ENCODE results near the gene SLC27A1. TPM values are rescaled to one million over a fixed set of nuclear protein-coding genes. Genes with fewer than 3 reads are reported as not detected.

The SLC27A1 gene
- total RNA-seq, 2 experiments from 2014 or later, result 4.5 to 4.8 TPM

- CTCF ChIA-PET, result interaction anchor here (0.9 kb wide), 1 partner anchor 9 kb away, joined by 4 read pairs; no protein-coding TSS in a partner anchor
These were observed 24.7 kb upstream of the SLC27A1 start for GRCh38 chr19:17445526-17446165.

GRCh38 chr19:17447704-17448130 lies 22.6 kb upstream of the SLC27A1 start:
- no peak for DNase-seq
- Mint-ChIP-seq H3K36me3 (no peaks in the 10 kb centered on the region), H3K27me3 (peaks cover 11% of the 10 kb centered on the region), H3K27ac (no peak overlapping the region), H3K9me3 (no peaks in the 10 kb centered on the region), H3K4me3 (no peak overlapping the region), H3K4me1 (ENCODE audit: low read depth) (peaks cover 12% of the 10 kb centered on the region)
- ChIA-PET CTCF (interaction anchor here (0.8 to 2.0 kb wide), 5 partner anchors 18 to 130 kb away, joined by 3 to 6 read pairs (median 3); no protein-coding TSS in a partner anchor), POLR2A (no interaction called here)
- intact Hi-C loops (cut with micrococcal nuclease), result no loop called here

More at GRCh38 chr19:17445526-17446165, 24.7 kb upstream of the SLC27A1 start:
- H3K27me3 Mint-ChIP-seq, result peaks cover 11% of the 10 kb centered on the region
- no peak overlapping the region for H3K4me3 Mint-ChIP-seq
- peaks cover 9% of the 10 kb centered on the region for H3K4me1 Mint-ChIP-seq (ENCODE audit: low read depth)
- no peak overlapping the region for H3K27ac Mint-ChIP-seq
- H3K9me3 Mint-ChIP-seq, result peaks cover 4% of the 10 kb centered on the region
- intact Hi-C loops (cut with micrococcal nuclease), result no loop called here
- POLR2A ChIA-PET, result interaction anchor here (1.6 kb wide), 1 partner anchor 39 kb away, joined by 3 read pairs; no protein-coding TSS in a partner anchor
- no peak for DNase-seq
- H3K36me3 Mint-ChIP-seq, result no peaks in the 10 kb centered on the region

DNA sequence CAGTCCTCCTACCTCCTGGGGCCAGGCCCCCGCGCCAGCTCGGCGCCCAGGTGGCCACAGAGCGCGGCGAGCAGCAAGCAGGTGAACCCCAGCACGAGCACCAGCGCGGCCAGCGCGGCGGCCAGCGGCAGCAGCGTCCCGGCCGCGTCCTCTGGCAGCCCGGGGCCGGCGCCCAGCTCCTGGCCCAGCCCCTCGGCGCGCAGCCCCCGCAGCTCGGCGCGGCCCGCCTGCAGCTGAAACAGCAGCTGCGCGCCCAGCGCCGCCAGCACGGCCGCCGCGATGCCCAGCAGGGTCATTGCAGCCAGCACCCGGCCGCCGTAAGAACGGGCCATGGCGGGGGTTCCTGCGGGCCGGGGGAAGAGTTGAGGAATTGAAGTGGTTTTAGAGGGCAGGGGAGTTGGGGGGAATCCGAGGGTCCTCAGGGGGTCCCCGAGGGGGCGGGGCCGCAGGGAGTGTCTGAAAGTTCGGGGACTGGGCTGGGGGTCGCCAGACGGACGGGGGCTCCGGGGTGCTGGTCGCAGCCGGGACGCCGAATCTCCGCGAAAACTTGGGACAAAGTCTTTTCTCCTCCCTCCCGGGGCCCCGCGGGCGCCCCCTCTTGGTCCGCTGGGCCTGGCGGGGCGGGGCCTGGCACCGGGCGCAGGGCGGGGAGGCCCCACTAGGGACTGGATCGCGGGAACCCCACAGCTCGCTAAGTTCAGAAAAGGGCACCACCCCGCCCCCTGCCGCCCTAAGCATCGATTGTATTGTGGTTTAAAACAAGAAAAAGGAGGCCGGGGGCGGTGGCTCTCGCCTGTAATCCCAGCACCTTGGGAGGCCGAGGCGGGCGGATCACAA lies 22.0 kb upstream of the SLC27A1 start, which contains the start of gene TMEM221:
TMEM221 (minus strand) TSS at position 538 of the 837 bp plus-strand sequence; CDS start at position 332, 206 bp downstream.
- ChIA-PET CTCF (interaction anchor here (0.6 to 2.0 kb wide), 9 partner anchors 13 to 131 kb away, joined by 3 to 6 read pairs (median 3); no protein-coding TSS in a partner anchor), POLR2A (interaction anchor here (1.0 kb wide), 1 partner anchor 43 kb away, joined by 3 read pairs; the partner anchor contains the start of gene BST2)
- Mint-ChIP-seq H3K9me3 (no peaks in the 10 kb centered on the region), H3K27ac (no peak within 1 kb of the TSS), H3K36me3 (no peaks in the 10 kb centered on the region), H3K4me3 (no peak within 1 kb of the TSS), H3K4me1 (ENCODE audit: low read depth) (peaks cover 13% of the 10 kb centered on the region), H3K27me3 (peaks cover 12% of the 10 kb centered on the region)
- peak; percentile 76 for DNase-seq
- intact Hi-C loops (cut with micrococcal nuclease), result no loop called here

- Mint-ChIP-seq H3K27ac (peak overlapping the region; percentile 11), H3K27me3 (peaks cover 24% of the 10 kb centered on the region), H3K4me3 (peak overlapping the region; percentile 28), H3K4me1 (ENCODE audit: low read depth) (peaks cover 16% of the 10 kb centered on the region), H3K36me3 (no peaks in the 10 kb centered on the region), H3K9me3 (no peaks in the 10 kb centered on the region)
- intact Hi-C loops (cut with micrococcal nuclease), result loop anchor here (1.0 to 5.0 kb wide), 2 partner anchors 16 to 107 kb away; partner anchors contain the start of gene COLGALT1
- ChIA-PET POLR2A (no interaction called here), CTCF (interaction anchor here (0.6 to 0.8 kb wide), 2 partner anchors 106 to 409 kb away, joined by 3 read pairs; partner anchors contain the start of gene RPL18A)
- peak; percentile 73 for DNase-seq
These were observed 19.9 kb upstream of the SLC27A1 start for GRCh38 chr19:17450264-17451075.

DNA sequence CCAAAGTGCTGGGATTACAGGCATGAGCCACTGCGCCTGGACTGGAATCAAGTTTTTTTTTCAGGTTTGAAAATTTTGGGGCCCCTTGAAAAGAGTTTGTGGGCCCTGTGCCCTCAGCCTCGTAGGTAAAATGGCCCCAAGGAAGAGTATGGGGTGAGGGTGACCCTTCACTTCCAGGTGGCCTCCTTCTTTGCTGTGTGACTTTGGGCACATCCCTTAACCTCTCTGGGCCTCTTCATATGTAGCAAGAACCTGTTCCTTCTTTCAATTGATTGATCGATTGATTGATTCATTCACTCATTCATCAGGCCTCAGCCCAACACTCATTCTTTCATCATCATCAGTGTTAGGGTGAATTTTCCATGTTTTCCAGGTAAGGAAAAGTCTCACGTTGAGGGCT lies 18.5 kb upstream of the SLC27A1 start:
- peaks cover 34% of the 10 kb centered on the region for H3K27me3 Mint-ChIP-seq
- no peak overlapping the region for H3K27ac Mint-ChIP-seq
- intact Hi-C loops (cut with micrococcal nuclease), result loop anchor here (5.0 kb wide), 1 partner anchor 105 kb away; the partner anchor contains the start of gene COLGALT1
- H3K9me3 Mint-ChIP-seq, result no peaks in the 10 kb centered on the region
- peaks cover 16% of the 10 kb centered on the region for H3K4me1 Mint-ChIP-seq (ENCODE audit: low read depth)
- CTCF ChIA-PET, result no interaction called here
- no peaks in the 10 kb centered on the region for H3K36me3 Mint-ChIP-seq
- POLR2A ChIA-PET, result no interaction called here
- DNase-seq, result no peak
- H3K4me3 Mint-ChIP-seq, result no peak overlapping the region

- intact Hi-C loops (cut with micrococcal nuclease), result loop anchor here (5.0 kb wide), 1 partner anchor 103 kb away; the partner anchor contains the start of gene COLGALT1
- no peaks in the 10 kb centered on the region for H3K9me3 Mint-ChIP-seq
These were observed 15.7 kb upstream of the SLC27A1 start for GRCh38 chr19:17454576-17455071.

GRCh38 chr19:17455308-17456123 lies 14.8 kb upstream of the SLC27A1 start:
- no peaks in the 10 kb centered on the region for H3K9me3 Mint-ChIP-seq
- no peak overlapping the region for H3K27ac Mint-ChIP-seq
- ChIA-PET CTCF (interaction anchor here (0.5 to 1.3 kb wide), 4 partner anchors 9 to 370 kb away, joined by 3 to 4 read pairs (median 3); no protein-coding TSS in a partner anchor), POLR2A (no interaction called here)
- peaks cover 8% of the 10 kb centered on the region for H3K4me1 Mint-ChIP-seq (ENCODE audit: low read depth)
- intact Hi-C loops (cut with micrococcal nuclease), result no loop called here
- H3K4me3 Mint-ChIP-seq, result no peak overlapping the region
- no peak for DNase-seq
- H3K27me3 Mint-ChIP-seq, result peaks cover 36% of the 10 kb centered on the region
- H3K36me3 Mint-ChIP-seq, result no peaks in the 10 kb centered on the region

More at GRCh38 chr19:17454576-17455071, 15.7 kb upstream of the SLC27A1 start:
- no peak overlapping the region for H3K4me3 Mint-ChIP-seq
- H3K36me3 Mint-ChIP-seq, result no peaks in the 10 kb centered on the region
- no peak overlapping the region for H3K27ac Mint-ChIP-seq
- CTCF ChIA-PET, result interaction anchor here (0.5 to 1.6 kb wide), 9 partner anchors 10 to 406 kb away, joined by 3 to 9 read pairs (median 3); no protein-coding TSS in a partner anchor
- DNase-seq, result no peak
- POLR2A ChIA-PET, result interaction anchor here (1.2 kb wide), 1 partner anchor 36 kb away, joined by 3 read pairs; no protein-coding TSS in a partner anchor
- peaks cover 16% of the 10 kb centered on the region for H3K4me1 Mint-ChIP-seq (ENCODE audit: low read depth)
- H3K27me3 Mint-ChIP-seq, result peaks cover 36% of the 10 kb centered on the region

DNA sequence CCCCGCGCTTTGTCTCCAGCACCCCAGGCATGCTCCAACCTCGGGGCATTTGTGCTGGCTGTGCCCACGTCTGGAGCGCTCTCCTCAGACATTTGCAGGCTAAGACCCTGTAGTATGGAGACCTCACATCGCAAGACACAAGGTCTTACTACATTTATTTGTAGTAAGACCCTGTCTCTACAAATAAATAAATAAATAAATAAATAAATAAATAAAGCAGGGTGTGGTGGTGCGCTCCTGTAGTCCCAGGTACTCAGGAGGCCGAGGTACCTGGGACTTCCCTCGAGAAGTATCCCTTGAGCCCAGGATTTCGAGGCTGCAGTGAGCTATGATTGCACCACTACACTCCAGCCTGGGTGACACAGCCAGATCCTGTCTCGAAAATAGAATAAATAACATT lies 14.2 kb upstream of the SLC27A1 start:
- intact Hi-C loops (cut with micrococcal nuclease), result no loop called here
- no peak overlapping the region for H3K4me3 Mint-ChIP-seq
- ChIA-PET CTCF (no interaction called here), POLR2A (no interaction called here)
- H3K36me3 Mint-ChIP-seq, result no peaks in the 10 kb centered on the region
- no peak for DNase-seq
- peaks cover 36% of the 10 kb centered on the region for H3K27me3 Mint-ChIP-seq
- H3K9me3 Mint-ChIP-seq, result no peaks in the 10 kb centered on the region
- no peak overlapping the region for H3K27ac Mint-ChIP-seq
- H3K4me1 Mint-ChIP-seq (ENCODE audit: low read depth), result peaks cover 4% of the 10 kb centered on the region

- intact Hi-C loops (cut with micrococcal nuclease), result no loop called here
- H3K4me1 Mint-ChIP-seq (ENCODE audit: low read depth), result peaks cover 4% of the 10 kb centered on the region
- H3K9me3 Mint-ChIP-seq, result no peaks in the 10 kb centered on the region
- no peak for DNase-seq
- CTCF ChIA-PET, result interaction anchor here (1.3 kb wide), 1 partner anchor 9 kb away, joined by 3 read pairs; no protein-coding TSS in a partner anchor
- H3K27me3 Mint-ChIP-seq, result peaks cover 36% of the 10 kb centered on the region
- no peaks in the 10 kb centered on the region for H3K36me3 Mint-ChIP-seq
- POLR2A ChIA-PET, result no interaction called here
- no peak overlapping the region for H3K4me3 Mint-ChIP-seq
- no peak overlapping the region for H3K27ac Mint-ChIP-seq
These were observed 12.7 kb upstream of the SLC27A1 start for GRCh38 chr19:17457616-17458015.

- ChIA-PET POLR2A (no interaction called here), CTCF (no interaction called here)
- no peak overlapping the region for H3K27ac Mint-ChIP-seq
- intact Hi-C loops (cut with micrococcal nuclease), result no loop called here
- no peaks in the 10 kb centered on the region for H3K9me3 Mint-ChIP-seq
- H3K27me3 Mint-ChIP-seq, result peaks cover 32% of the 10 kb centered on the region
- H3K4me3 Mint-ChIP-seq, result no peak overlapping the region
- H3K4me1 Mint-ChIP-seq (ENCODE audit: low read depth), result no peaks in the 10 kb centered on the region
- DNase-seq, result no peak
- H3K36me3 Mint-ChIP-seq, result no peaks in the 10 kb centered on the region
These were observed 11.4 kb upstream of the SLC27A1 start for GRCh38 chr19:17458970-17459369.

Data from activated CD4-positive, alpha-beta memory T cell treated with anti-CD3 and anti-CD28 coated beads for 36 hours (primary cell).